Measurements from ENCODE around the gene POU3F1. TPM values are rescaled to one million over a fixed set of nuclear protein-coding genes. Genes with fewer than 3 reads are reported as not detected.
A peak's percentile ranks its signal among the peaks of the same experiment; 100 is the strongest.

POU3F1 gene
- total RNA-seq, 1 donor from 2014 or later: 6.1 TPM

DNA sequence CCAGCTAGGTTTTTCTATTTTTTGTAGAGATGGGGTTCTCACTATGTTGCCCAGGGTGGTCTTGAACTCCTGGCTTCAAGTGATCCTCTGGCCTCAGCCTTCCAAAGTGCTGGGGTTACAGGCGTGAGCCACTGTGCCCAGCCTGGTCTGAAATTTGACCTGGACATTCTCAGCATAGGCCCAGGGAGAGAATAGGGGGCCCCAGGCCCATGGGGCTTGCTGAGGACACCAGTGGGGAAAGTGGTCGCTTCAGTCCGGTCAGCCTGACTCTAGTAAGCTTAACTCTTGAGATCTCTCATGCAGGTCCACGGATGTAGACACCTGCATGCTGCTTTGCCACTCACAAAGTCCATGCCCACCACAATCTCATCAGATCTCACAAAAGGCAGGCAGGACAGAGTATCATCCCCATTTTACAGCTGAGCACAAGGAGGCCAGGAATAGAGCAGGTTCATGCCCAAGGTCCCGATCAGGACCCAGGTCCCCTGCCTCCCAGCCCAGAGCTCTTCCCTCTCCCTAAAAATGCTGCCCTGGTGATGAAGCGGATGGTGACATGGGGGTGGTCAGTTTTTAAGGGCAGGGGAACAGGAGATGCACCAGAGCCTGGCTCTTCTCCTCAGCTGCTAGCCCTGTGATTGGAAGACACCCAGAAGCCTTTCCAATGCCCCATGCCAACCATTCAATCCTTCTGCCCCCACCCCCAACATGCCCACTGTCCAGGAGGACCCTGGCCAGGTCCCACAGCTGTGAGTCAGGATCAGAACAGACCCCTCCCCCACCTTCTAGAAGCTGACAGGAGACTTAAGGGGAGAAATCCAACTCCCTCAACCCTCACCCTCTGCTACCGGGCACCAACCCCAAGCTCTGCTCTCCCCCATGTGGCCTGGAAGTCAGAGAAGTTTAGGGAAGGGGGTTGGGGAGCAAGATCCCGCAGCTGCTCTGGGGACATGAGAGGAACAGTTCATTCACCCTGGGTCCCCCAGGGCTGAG, 43.0 kb downstream of the POU3F1 start:
- POLR2A ChIA-PET: interaction anchor here (0.6 kb wide), 1 partner anchor 13 kb away, joined by 7 read pairs; no protein-coding TSS in a partner anchor
- H3K36me3 Mint-ChIP-seq (ENCODE audit: low read depth): no peaks in the 10 kb centered on the region
- TF ChIP-seq, protein P1, sequence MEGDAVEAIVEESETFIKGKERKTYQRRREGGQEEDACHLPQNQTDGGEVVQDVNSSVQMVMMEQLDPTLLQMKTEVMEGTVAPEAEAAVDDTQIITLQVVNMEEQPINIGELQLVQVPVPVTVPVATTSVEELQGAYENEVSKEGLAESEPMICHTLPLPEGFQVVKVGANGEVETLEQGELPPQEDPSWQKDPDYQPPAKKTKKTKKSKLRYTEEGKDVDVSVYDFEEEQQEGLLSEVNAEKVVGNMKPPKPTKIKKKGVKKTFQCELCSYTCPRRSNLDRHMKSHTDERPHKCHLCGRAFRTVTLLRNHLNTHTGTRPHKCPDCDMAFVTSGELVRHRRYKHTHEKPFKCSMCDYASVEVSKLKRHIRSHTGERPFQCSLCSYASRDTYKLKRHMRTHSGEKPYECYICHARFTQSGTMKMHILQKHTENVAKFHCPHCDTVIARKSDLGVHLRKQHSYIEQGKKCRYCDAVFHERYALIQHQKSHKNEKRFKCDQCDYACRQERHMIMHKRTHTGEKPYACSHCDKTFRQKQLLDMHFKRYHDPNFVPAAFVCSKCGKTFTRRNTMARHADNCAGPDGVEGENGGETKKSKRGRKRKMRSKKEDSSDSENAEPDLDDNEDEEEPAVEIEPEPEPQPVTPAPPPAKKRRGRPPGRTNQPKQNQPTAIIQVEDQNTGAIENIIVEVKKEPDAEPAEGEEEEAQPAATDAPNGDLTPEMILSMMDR (IDR thresholded peaks at IDR 0.05): no peak
- DNase-seq (no peak), ATAC-seq (ENCODE audit: low read depth) (no peak)
- H3K4me1 Mint-ChIP-seq: peaks cover 12% of the 10 kb centered on the region
- CTCF ChIA-PET: interaction anchor here (1.1 kb wide), 1 partner anchor 14 kb away, joined by 3 read pairs; no protein-coding TSS in a partner anchor
- peak overlapping the region; percentile 24 for H3K4me3 Mint-ChIP-seq
- H3K27ac Mint-ChIP-seq: no peak overlapping the region
- intact Hi-C loops (cut with micrococcal nuclease): loop anchor here (2.0 kb wide), 1 partner anchor 13 kb away; the partner anchor contains the start of gene SF3A3
- H3K27me3 Mint-ChIP-seq: peaks cover 9% of the 10 kb centered on the region
- no peaks in the 10 kb centered on the region for H3K9me3 Mint-ChIP-seq

DNA sequence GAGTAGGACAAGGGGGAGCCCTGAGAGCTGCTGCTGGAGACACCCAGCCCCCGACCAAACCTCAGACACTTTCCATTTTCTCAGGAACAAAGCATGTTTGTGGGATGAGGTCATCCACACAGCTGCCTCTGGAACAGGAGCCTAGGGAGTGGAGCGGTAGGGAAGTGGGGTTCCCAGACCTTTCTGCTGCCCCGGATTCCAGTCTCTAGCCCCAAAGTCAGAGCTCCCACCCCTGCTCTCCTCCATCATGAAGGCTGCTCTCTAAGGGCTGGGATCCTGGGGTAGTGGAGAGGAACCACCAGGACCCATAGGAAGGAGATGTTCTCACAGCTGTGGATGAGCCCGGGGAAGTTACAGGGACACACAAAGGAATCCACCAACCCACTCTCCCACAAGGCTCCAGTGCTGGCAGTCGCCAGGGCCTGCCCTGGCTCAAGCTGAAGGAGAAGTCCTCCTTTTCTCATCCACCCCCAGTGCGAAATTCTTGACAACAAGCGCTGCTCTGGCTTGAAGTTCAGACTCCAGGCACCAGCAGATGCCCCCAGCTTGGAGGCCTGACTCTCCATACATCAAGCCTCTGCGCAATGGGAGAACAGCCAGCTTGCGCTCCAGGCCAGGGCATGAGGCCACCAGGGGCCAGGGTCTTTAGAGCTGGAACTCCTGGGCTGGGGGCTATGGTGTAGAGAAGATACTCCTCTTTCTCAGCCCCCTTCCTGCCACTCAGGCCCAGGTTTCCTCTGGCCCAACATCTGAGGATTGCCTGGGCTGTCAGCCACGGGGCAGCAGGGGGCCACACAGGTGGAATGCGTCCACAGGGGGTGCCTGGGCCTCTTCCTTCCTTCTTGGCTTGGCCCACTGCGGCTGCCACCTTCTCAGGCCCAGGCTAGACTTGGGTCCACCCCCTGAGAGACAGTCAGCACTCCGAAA, 45.8 kb downstream of the POU3F1 start:
- no peak for DNase-seq
- ChIA-PET POLR2A (no interaction called here), CTCF (interaction anchor here (3.0 kb wide), 1 partner anchor 10 kb away, joined by 8 read pairs; no protein-coding TSS in a partner anchor)
- no peak overlapping the region for H3K27ac Mint-ChIP-seq
- peaks cover 12% of the 10 kb centered on the region for H3K4me1 Mint-ChIP-seq
- H3K27me3 Mint-ChIP-seq: peaks cover 9% of the 10 kb centered on the region
- intact Hi-C loops (cut with micrococcal nuclease): no loop called here
- no peaks in the 10 kb centered on the region for H3K36me3 Mint-ChIP-seq (ENCODE audit: low read depth)
- TF ChIP-seq, protein P1 (IDR thresholded peaks at IDR 0.05): no peak
- H3K9me3 Mint-ChIP-seq: no peaks in the 10 kb centered on the region
- H3K4me3 Mint-ChIP-seq: no peak overlapping the region
- ATAC-seq (ENCODE audit: low read depth): no peak

DNA sequence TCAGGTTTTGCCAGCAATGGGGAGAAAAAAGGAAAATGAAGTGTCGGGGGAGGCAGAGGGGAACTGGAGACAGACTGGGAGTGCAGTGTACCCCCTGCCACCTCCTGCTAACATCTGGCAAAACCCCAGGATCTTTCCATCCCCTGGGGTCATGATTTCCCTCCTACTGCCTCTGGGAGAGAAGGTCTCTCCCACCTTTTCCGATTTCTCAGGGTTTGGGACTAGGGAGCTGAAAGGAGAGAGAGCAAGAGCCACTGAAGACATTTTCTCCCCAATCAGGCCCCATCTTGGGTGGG, 46.4 kb downstream of the POU3F1 start:
- ATAC-seq (ENCODE audit: low read depth) (no peak), DNase-seq (no peak)
- intact Hi-C loops (cut with micrococcal nuclease): no loop called here
- peaks cover 14% of the 10 kb centered on the region for H3K4me1 Mint-ChIP-seq
- no peak overlapping the region for H3K4me3 Mint-ChIP-seq
- POLR2A ChIA-PET: no interaction called here
- H3K36me3 Mint-ChIP-seq (ENCODE audit: low read depth): no peaks in the 10 kb centered on the region
- no peaks in the 10 kb centered on the region for H3K9me3 Mint-ChIP-seq
- H3K27me3 Mint-ChIP-seq: peaks cover 9% of the 10 kb centered on the region
- H3K27ac Mint-ChIP-seq: no peak overlapping the region
- CTCF ChIA-PET: interaction anchor here (3.0 kb wide), 1 partner anchor 10 kb away, joined by 8 read pairs; no protein-coding TSS in a partner anchor
- TF ChIP-seq, protein P1 (IDR thresholded peaks at IDR 0.05): no peak

DNA sequence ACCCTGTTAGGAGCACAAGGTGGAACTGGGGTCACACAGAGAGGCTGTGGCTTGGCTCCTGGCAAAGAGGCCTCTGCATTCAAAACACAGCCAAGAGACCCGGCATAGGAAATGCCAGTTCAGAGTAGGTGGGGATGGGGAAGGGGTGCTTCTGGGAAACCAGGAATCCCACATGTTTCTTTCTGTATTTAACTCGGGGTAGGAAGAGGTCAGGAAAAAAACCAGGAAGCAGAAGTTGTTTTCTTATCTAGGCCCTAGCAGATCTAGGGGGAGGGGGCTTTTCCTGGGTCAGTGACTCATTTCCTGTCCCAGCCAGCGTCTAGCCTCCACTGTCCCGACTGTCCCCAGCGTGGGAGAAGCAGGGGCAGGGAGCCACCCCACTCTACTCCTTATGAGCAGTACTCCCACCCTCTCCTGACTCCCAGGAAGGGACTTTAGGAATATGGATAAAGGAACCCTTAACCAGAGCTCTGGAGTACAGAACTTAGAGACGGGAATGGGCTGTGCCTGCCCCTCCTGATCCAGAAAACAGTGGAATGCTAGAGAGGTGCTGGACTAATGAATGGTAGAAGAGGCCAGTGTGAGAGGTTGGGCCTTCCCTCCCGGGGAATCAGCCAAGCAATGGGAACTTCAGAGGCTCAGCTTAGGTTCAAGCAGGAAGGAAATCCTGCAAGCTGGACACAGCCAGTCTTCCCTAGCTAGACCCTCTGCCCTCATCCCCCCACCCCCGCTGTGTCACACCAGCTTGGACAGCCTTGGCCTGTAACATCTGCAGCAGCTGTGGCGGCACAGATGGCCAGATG, 47.0 kb downstream of the POU3F1 start:
- Mint-ChIP-seq H3K36me3 (ENCODE audit: low read depth) (no peaks in the 10 kb centered on the region), H3K4me1 (peaks cover 17% of the 10 kb centered on the region), H3K27ac (peak overlapping the region; percentile 38), H3K27me3 (peaks cover 9% of the 10 kb centered on the region), H3K4me3 (no peak overlapping the region), H3K9me3 (no peaks in the 10 kb centered on the region)
- POLR2A ChIA-PET: no interaction called here
- TF ChIP-seq, protein P1 (IDR thresholded peaks at IDR 0.05): no peak
- no peak for ATAC-seq (ENCODE audit: low read depth)
- intact Hi-C loops (cut with micrococcal nuclease): loop anchor here (10.0 kb wide), 1 partner anchor 405 kb away; the partner anchor contains the start of gene GNL2
- no peak for DNase-seq
- CTCF ChIA-PET: interaction anchor here (1.1 to 3.0 kb wide), 2 partner anchors 9 to 110 kb away, joined by 3 to 8 read pairs; no protein-coding TSS in a partner anchor
